K562 (cell line): ENCODE data around the gene SLC39A5. TPM values are rescaled to one million over a fixed set of nuclear protein-coding genes. Genes with fewer than 3 reads are reported as not detected.
A peak's percentile ranks its signal among the peaks of the same experiment; 100 is the strongest.

Experiments used
- BHLHE40 ChIP-seq: IDR thresholded peaks from 2 replicates; pipeline ENCODE4 v1.6.1; 2011; ENCODE audit warnings: low read length, improper control_type of control experiment
- CBFA2T2 ChIP-seq: fragments of 450-650 bp; conservative IDR thresholded peaks from 2 replicates; pipeline ENCODE4 v1.6.1; 2017; ENCODE audit warnings: mild to moderate bottlenecking
- CEBPB ChIP-seq: fragments of 450-650 bp; IDR thresholded peaks from 2 replicates; pipeline ENCODE4 v1.6.1; 2016; ENCODE audit warnings: missing genetic modification characterization, missing compliant biosample characterization
- CLOCK ChIP-seq: fragments of 250-450 bp; sonication (Bioruptor Pico); IDR thresholded peaks from 2 replicates; pipeline ENCODE4 v1.4.0; 2020; ENCODE audit warnings: mild to moderate bottlenecking, moderate library complexity, borderline replicate concordance
- CSDE1 ChIP-seq, 2 experiments: fragments of 450-650 bp; IDR thresholded peaks; 2 replicates each; pipeline ENCODE4 v1.6.1; 2016; ENCODE audit warnings: mild to moderate bottlenecking in 1 of 2
- DPF2 ChIP-seq: fragments of 450-650 bp; IDR thresholded peaks from 2 replicates; pipeline ENCODE4 v1.6.1; 2016
- E4F1 ChIP-seq: fragments of 250-450 bp; sonication (Bioruptor Pico); IDR thresholded peaks from 2 replicates; pipeline ENCODE4 v1.5.0; 2021; ENCODE audit warnings: mild to moderate bottlenecking, borderline replicate concordance
- EHMT2 ChIP-seq: fragments of 450-650 bp; IDR thresholded peaks from 2 replicates; pipeline ENCODE4 v1.6.1; 2018; ENCODE audit warnings: antibody characterized with exemption
- FIP1L1 ChIP-seq: fragments of 200-400 bp; formaldehyde crosslinking; IDR thresholded peaks from 2 replicates; pipeline ENCODE4 v1.6.1; 2018; ENCODE audit warnings: mild to moderate bottlenecking, low read depth, low read length; ENCODE audit not compliant: poor library complexity, severe bottlenecking
- FOXM1 ChIP-seq, 2 experiments: fragments of 450-650 bp in 1 of 2; sonication (generic) in 1 of 2; formaldehyde crosslinking in 1 of 2; IDR thresholded peaks; 2 replicates each; pipeline versions ENCODE4 v1.6.1 to v1.9.0; 2017 to 2022; ENCODE audit warnings: low read depth in 2 of 2, mild to moderate bottlenecking in 2 of 2, missing genetic modification reagents in 1 of 2, moderate library complexity in 1 of 2
- HDAC1 ChIP-seq, 2 experiments: fragments of 450-650 bp; IDR thresholded peaks; 2 replicates each; pipeline ENCODE4 v1.6.1; 2016 to 2017; ENCODE audit warnings: inconsistent platforms in 1 of 2, mild to moderate bottlenecking in 1 of 2, moderate library complexity in 1 of 2
- OTX1 ChIP-seq: fragments of 450-650 bp; formaldehyde crosslinking; IDR thresholded peaks from 2 replicates; pipeline ENCODE4 v1.4.0; 2022; ENCODE audit warnings: mild to moderate bottlenecking
- SIX5 ChIP-seq, 2 experiments: IDR thresholded peaks; 2 replicates each; pipeline ENCODE4 v1.6.1; 2011; ENCODE audit warnings: low read length in 2 of 2, borderline replicate concordance in 1 of 2, low read depth in 1 of 2, mild to moderate bottlenecking in 1 of 2, moderate library complexity in 1 of 2; ENCODE audit not compliant: insufficient read depth in 1 of 2
- XRCC4 ChIP-seq: IDR thresholded peaks from one replicate; pipeline ENCODE4 v1.6.1; 2011; ENCODE audit not compliant: insufficient read depth, insufficient read length; ENCODE audit errors: extremely low read depth
- ZBTB8A ChIP-seq: fragments of 450-650 bp; IDR thresholded peaks from 2 replicates; pipeline ENCODE4 v1.6.1; 2018; ENCODE audit warnings: mild to moderate bottlenecking, moderate library complexity; ENCODE audit not compliant: partially characterized antibody
- ZNF174 ChIP-seq: fragments of 250-450 bp; sonication (Bioruptor Pico); IDR thresholded peaks from 2 replicates; pipeline ENCODE4 v1.4.0; 2020; ENCODE audit warnings: mild to moderate bottlenecking
- polyA plus RNA-seq, 8 experiments: library from polyadenylated mRNA; depleted of rRNA in 4 of 8; stranded (reverse) in 5 of 8; unstranded in 3 of 8; fragments of >200 nt; fragmentation: Nextera tagmentation in 2 of 8; fragmentation: Illumina TruSeq in 1 of 8; extraction: Ambion mirVana in 2 of 8; extraction: Trizol in 1 of 8; gene quantifications; 2 replicates each; pipeline versions ENCODE4 v1.2.1 to v1.2.3, GENCODE V29; 2011 to 2014; ENCODE audit warnings: inconsistent platforms in 1 of 8, missing spikeins in 1 of 8
- total RNA-seq, 7 experiments: library from RNA; depleted of rRNA in 6 of 7; stranded (reverse); fragments of >200 nt in 6 of 7; fragmentation: Illumina TruSeq in 2 of 7; extraction: Trizol in 2 of 7; gene quantifications; 2 replicates each; pipeline versions ENCODE4 v1.2.1 to v1.2.3, GENCODE V29; 2011 to 2021; ENCODE audit warnings: low replicate concordance in 1 of 7
- TF ChIP-seq, protein P1 (sequence below): sonication (generic); formaldehyde crosslinking; IDR thresholded peaks from 2 replicates; pipeline ENCODE4 v1.8.1; 2022; ENCODE audit warnings: missing genetic modification reagents
- TF ChIP-seq, protein P2 (sequence below): fragments of 250-450 bp; sonication (Bioruptor Pico); IDR thresholded peaks from 2 replicates; pipeline ENCODE4 v1.5.0; 2020; ENCODE audit warnings: mild to moderate bottlenecking, borderline replicate concordance
- TF ChIP-seq, protein P3 (sequence below): sonication (generic); formaldehyde crosslinking; IDR thresholded peaks from 2 replicates; pipeline ENCODE4 v1.8.1; 2023; ENCODE audit warnings: mild to moderate bottlenecking, missing genetic modification reagents

The SLC39A5 gene
- total and polyA plus RNA-seq, 9 of the 15 experiments (the other 6 are each of a cell fraction or from before 2014, with no cell fraction given): 0.08 to 0.10 TPM; not detected in 7

GRCh38 chr12:56258820-56259183, 29.0 kb downstream of the SLC39A5 start (continued):
- no peak for TF ChIP-seq ZNF174
- TF ChIP-seq HDAC1 (IDR thresholded peaks at IDR 0.05): 0 out of 4 replicates have a peak, but pooled peaks of 1 of the 2 experiments have one; percentile 22
- TF ChIP-seq E4F1: no peak
- TF ChIP-seq BHLHE40: no peak
- TF ChIP-seq, protein P1, sequence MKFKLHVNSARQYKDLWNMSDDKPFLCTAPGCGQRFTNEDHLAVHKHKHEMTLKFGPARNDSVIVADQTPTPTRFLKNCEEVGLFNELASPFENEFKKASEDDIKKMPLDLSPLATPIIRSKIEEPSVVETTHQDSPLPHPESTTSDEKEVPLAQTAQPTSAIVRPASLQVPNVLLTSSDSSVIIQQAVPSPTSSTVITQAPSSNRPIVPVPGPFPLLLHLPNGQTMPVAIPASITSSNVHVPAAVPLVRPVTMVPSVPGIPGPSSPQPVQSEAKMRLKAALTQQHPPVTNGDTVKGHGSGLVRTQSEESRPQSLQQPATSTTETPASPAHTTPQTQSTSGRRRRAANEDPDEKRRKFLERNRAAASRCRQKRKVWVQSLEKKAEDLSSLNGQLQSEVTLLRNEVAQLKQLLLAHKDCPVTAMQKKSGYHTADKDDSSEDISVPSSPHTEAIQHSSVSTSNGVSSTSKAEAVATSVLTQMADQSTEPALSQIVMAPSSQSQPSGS (CRISPR knock-in tag): no peak
- TF ChIP-seq XRCC4: no peak
- TF ChIP-seq ZBTB8A: no peak
- TF ChIP-seq, protein P2, sequence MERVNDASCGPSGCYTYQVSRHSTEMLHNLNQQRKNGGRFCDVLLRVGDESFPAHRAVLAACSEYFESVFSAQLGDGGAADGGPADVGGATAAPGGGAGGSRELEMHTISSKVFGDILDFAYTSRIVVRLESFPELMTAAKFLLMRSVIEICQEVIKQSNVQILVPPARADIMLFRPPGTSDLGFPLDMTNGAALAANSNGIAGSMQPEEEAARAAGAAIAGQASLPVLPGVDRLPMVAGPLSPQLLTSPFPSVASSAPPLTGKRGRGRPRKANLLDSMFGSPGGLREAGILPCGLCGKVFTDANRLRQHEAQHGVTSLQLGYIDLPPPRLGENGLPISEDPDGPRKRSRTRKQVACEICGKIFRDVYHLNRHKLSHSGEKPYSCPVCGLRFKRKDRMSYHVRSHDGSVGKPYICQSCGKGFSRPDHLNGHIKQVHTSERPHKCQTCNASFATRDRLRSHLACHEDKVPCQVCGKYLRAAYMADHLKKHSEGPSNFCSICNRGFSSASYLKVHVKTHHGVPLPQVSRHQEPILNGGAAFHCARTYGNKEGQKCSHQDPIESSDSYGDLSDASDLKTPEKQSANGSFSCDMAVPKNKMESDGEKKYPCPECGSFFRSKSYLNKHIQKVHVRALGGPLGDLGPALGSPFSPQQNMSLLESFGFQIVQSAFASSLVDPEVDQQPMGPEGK (CRISPR knock-in tag): 0 out of 2 replicates have a peak, but pooled peaks have one; percentile 15
- TF ChIP-seq FOXM1 (IDR thresholded peaks at IDR 0.05; ENCODE audit: low read depth): no peak
- TF ChIP-seq FOXM1 (CRISPR knock-in tag; IDR thresholded peaks at IDR 0.05; ENCODE audit: low read depth): no peak
- no peak for TF ChIP-seq EHMT2
- TF ChIP-seq CLOCK (CRISPR knock-in tag): no peak
- TF ChIP-seq, protein P3, sequence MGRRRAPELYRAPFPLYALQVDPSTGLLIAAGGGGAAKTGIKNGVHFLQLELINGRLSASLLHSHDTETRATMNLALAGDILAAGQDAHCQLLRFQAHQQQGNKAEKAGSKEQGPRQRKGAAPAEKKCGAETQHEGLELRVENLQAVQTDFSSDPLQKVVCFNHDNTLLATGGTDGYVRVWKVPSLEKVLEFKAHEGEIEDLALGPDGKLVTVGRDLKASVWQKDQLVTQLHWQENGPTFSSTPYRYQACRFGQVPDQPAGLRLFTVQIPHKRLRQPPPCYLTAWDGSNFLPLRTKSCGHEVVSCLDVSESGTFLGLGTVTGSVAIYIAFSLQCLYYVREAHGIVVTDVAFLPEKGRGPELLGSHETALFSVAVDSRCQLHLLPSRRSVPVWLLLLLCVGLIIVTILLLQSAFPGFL: 0 out of 2 replicates have a peak, but pooled peaks have one; percentile 35
- no peak for TF ChIP-seq CEBPB (tag)
- no peak for TF ChIP-seq SIX5 (IDR thresholded peaks at IDR 0.05; ENCODE audit: borderline replicate concordance in 1 of 2, insufficient read depth in 1 of 2, low read depth in 1 of 2, low read length in 2 of 2)
- TF ChIP-seq OTX1 (CRISPR knock-in tag): peak; percentile 23; the same call in 1 of the 2 replicates
- TF ChIP-seq CSDE1 (IDR thresholded peaks at IDR 0.05): no peak
- no peak for TF ChIP-seq FIP1L1
- peak; percentile 44; the same call in 1 of the 2 replicates for TF ChIP-seq DPF2
- no peak for TF ChIP-seq CBFA2T2
